DND-41 (cell line): ENCODE results near the gene NEGR1.

Source experiments
- ATAC-seq: fragments of 200-7000 bp; cut with Tn5 transposase; 3 replicates; pipeline ENCODE4 v1.9.1; 2021; ENCODE audit warnings: low read depth; ENCODE audit not compliant: insufficient read depth
- DNase-seq: peaks from one replicate; pipeline ENCODE4 v3.0.0-alpha.2; 2020
- H2AFZ ChIP-seq: 2 replicates; pipeline ENCODE4 v1.6.0; 2012; ENCODE audit warnings: low read depth, low read length
- H3K27ac ChIP-seq: 2 replicates; pipeline ENCODE4 v1.5.1; 2012; ENCODE audit warnings: low read length, inconsistent platforms
- H3K27me3 ChIP-seq: fragments of 200-600 bp; sonication (generic); 2 replicates; pipeline ENCODE4 v1.6.0; 2012; ENCODE audit warnings: low read length, mild to moderate bottlenecking, inconsistent platforms; ENCODE audit not compliant: insufficient read depth, poor library complexity
- H3K36me3 ChIP-seq: 2 replicates; pipeline ENCODE4 v1.5.1; 2012; ENCODE audit warnings: low read length, inconsistent platforms; ENCODE audit not compliant: insufficient read depth
- H3K4me1 ChIP-seq: 2 replicates; pipeline ENCODE4 v1.5.1; 2012; ENCODE audit warnings: mild to moderate bottlenecking, low read length; ENCODE audit not compliant: insufficient read depth
- H3K4me2 ChIP-seq: 2 replicates; pipeline ENCODE4 v1.6.0; 2012; ENCODE audit warnings: mild to moderate bottlenecking, moderate library complexity, low read length, inconsistent platforms; ENCODE audit not compliant: insufficient read depth
- H3K4me3 ChIP-seq, 2 experiments: fragments of 200-600 bp in 1 of 2; shearing (Covaris generic) in 1 of 2; 2 replicates each; pipeline ENCODE4 v1.5.1; 2012 to 2016; ENCODE audit warnings: inconsistent platforms in 2 of 2, low read length in 2 of 2, mild to moderate bottlenecking in 2 of 2, low read depth in 1 of 2, moderate library complexity in 1 of 2
- H3K79me2 ChIP-seq: 2 replicates; pipeline ENCODE4 v1.6.0; 2012; ENCODE audit warnings: low read length, inconsistent platforms; ENCODE audit not compliant: insufficient read depth
- H3K9ac ChIP-seq: 2 replicates; pipeline ENCODE4 v1.6.0; 2012; ENCODE audit warnings: low read depth, mild to moderate bottlenecking, inconsistent platforms, low read length, moderate library complexity
- H3K9me3 ChIP-seq: 2 replicates; pipeline ENCODE4 v1.5.1; 2012; ENCODE audit warnings: low read length, moderate library complexity, mild to moderate bottlenecking, inconsistent platforms; ENCODE audit not compliant: insufficient read depth, severe bottlenecking
- H4K20me1 ChIP-seq: 2 replicates; pipeline ENCODE4 v1.6.0; 2012; ENCODE audit warnings: low read length; ENCODE audit not compliant: insufficient read depth
- CTCF ChIP-seq: IDR thresholded peaks from 2 replicates; pipeline ENCODE4 v1.5.1; 2012; ENCODE audit warnings: borderline replicate concordance, low read length, moderate library complexity, mild to moderate bottlenecking; ENCODE audit not compliant: poor library complexity, severe bottlenecking; ENCODE audit errors: extremely low read depth
- EZH2 ChIP-seq: IDR thresholded peaks from 3 replicates; pipeline ENCODE4 v1.6.1; 2012; ENCODE audit warnings: borderline replicate concordance, low read depth, mild to moderate bottlenecking, moderate library complexity, low read length, inconsistent platforms; ENCODE audit not compliant: severe bottlenecking

The NEGR1 gene

GRCh38 chr1:71417421-71417820, 864.9 kb downstream of the NEGR1 start:
- no peak for DNase-seq
- ATAC-seq, result no peak
- TF ChIP-seq CTCF, result no peak
- no peak for TF ChIP-seq EZH2

GRCh38 chr1:71414179-71414578, 868.2 kb downstream of the NEGR1 start:
- H3K9me3 ChIP-seq, result no peaks in the 10 kb centered on the region
- no peak overlapping the region for H3K4me2 ChIP-seq
- no peak overlapping the region for H3K9ac ChIP-seq
- DNase-seq (no peak), ATAC-seq (no peak)
- TF ChIP-seq CTCF (no peak), EZH2 (no peak)
- H4K20me1 ChIP-seq, result no peaks in the 10 kb centered on the region
- no peak overlapping the region for H3K4me3 ChIP-seq
- no peaks in the 10 kb centered on the region for H3K36me3 ChIP-seq
- no peaks in the 10 kb centered on the region for H3K79me2 ChIP-seq
- H3K4me1 ChIP-seq, result no peaks in the 10 kb centered on the region
- no peak overlapping the region for H3K27ac ChIP-seq
- no peaks in the 10 kb centered on the region for H3K27me3 ChIP-seq
- no peak overlapping the region for H2AFZ ChIP-seq

More at GRCh38 chr1:71417421-71417820, 864.9 kb downstream of the NEGR1 start:
- Histone ChIP-seq H3K79me2 (no peaks in the 10 kb centered on the region), H3K27ac (no peak overlapping the region), H4K20me1 (no peaks in the 10 kb centered on the region), H3K9me3 (no peaks in the 10 kb centered on the region), H2AFZ (no peak overlapping the region), H3K36me3 (no peaks in the 10 kb centered on the region), H3K27me3 (no peaks in the 10 kb centered on the region), H3K4me1 (no peaks in the 10 kb centered on the region), H3K4me2 (no peak overlapping the region), H3K9ac (no peak overlapping the region), H3K4me3 (no peak overlapping the region)

DNA sequence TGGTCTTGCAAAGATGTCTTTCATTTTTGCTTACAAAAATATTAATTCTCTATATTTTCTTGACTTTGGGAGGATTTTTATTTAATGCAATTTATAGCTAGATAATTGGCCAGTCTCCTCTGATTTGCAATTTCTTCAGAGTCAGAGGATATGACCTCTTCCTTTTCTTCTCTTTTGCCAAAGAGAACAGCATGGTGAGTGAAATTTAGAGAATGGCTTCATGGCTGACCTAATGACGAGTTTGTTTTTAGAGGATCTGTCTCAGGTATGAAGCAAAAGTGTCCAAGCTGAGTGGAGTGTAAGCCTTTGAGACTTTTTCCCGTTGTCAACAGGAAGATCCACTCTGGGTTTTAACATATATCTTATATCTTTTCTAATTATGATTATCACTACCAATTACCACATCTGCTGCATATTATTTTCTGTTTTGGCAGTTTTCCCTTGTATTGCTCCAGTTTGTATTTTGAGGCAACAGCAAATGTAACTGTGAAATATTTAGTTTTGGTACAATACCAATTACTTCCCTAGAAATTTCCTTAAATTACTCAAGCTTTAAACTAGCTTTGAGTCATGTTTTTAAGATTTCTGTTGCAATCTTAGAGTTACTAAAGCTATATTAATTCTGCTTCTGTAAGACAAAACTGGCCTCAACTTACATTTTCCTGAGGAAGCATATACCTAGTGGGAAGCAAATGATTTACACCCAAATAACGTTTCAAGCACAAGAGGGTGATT, 868.7 kb downstream of the NEGR1 start:
- DNase-seq (no peak), ATAC-seq (no peak)
- TF ChIP-seq CTCF (no peak), EZH2 (no peak)
- H3K9me3 ChIP-seq, result no peaks in the 10 kb centered on the region
- H3K79me2 ChIP-seq, result no peaks in the 10 kb centered on the region
- no peak overlapping the region for H3K27ac ChIP-seq
- H3K4me1 ChIP-seq, result no peaks in the 10 kb centered on the region
- H3K36me3 ChIP-seq, result no peaks in the 10 kb centered on the region
- no peak overlapping the region for H2AFZ ChIP-seq
- H4K20me1 ChIP-seq, result no peaks in the 10 kb centered on the region
- no peak overlapping the region for H3K4me3 ChIP-seq
- no peak overlapping the region for H3K4me2 ChIP-seq
- no peak overlapping the region for H3K9ac ChIP-seq
- H3K27me3 ChIP-seq, result no peaks in the 10 kb centered on the region
